GM12878 (cell line): Measurements from ENCODE around the gene NUCB1. TPM values are rescaled to one million over a fixed set of nuclear protein-coding genes. Genes with fewer than 3 reads are reported as not detected.

Experiments
- ATAC-seq: fragments of 200-7000 bp; cut with Tn5 transposase; 3 replicates; pipeline ENCODE4 v1.9.1; 2020; ENCODE audit warnings: mild to moderate bottlenecking, moderate library complexity
- BruUV-seq: library from RNA; stranded (reverse); fragments of 400-500 nt; replicated peaks from 2 replicates; lab custom pipeline; 2021; lab: Mats Ljungman, UMichigan
- CTCF ChIA-PET: fragments of 300-600 bp; sonication (Branson Sonifier 250); formaldehyde crosslinking; extraction: SDS; loops from one replicate; lab custom pipeline; 2021; ENCODE audit warnings: inconsistent platforms; lab: Yijun Ruan, JAX
- POLR2A ChIA-PET: fragments of 350-600 bp; formaldehyde crosslinking; extraction: SDS; loops from one replicate; lab custom pipeline; 2021; ENCODE audit warnings: inconsistent platforms; lab: Charles Lee
- RAD21 ChIA-PET: fragments of 300-600 bp; sonication (Branson Sonifier 250); formaldehyde crosslinking; loops from one replicate; lab custom pipeline; 2023; ENCODE audit warnings: antibody characterized with exemption; ENCODE audit not compliant: unreplicated experiment; lab: Charles Lee
- SMC1A ChIA-PET: fragments of 300-600 bp; sonication (Branson Sonifier 250); formaldehyde crosslinking; loops from one replicate; lab custom pipeline; 2023; ENCODE audit not compliant: unreplicated experiment, uncharacterized antibody; lab: Charles Lee
- DNase-seq: peaks from one replicate; pipeline ENCODE4 v3.0.0-alpha.2; 2011; ENCODE audit warnings: low read depth, low spot score
- FAIRE-seq: peaks from 3 replicates; lab custom pipeline; 2011; peaks lifted over from hg19 to GRCh38; lab: Jason Lieb, UNC
- H2AFZ ChIP-seq: 2 replicates; pipeline ENCODE4 v1.6.0; 2011; ENCODE audit warnings: low read depth, low read length, control low read depth; ENCODE audit not compliant: control insufficient read depth
- H3K27ac ChIP-seq: 2 replicates; pipeline ENCODE4 v1.5.1; 2011; ENCODE audit warnings: control low read depth; ENCODE audit not compliant: control insufficient read depth, insufficient read depth
- H3K27me3 ChIP-seq, 2 experiments: replicated peaks in 1 of 2; 2 replicates each; pipeline versions ENCODE4 v1.6.0 to v1.6.1; 2011; ENCODE audit warnings: low read length in 1 of 2; ENCODE audit not compliant: control insufficient read depth in 2 of 2, insufficient read depth in 2 of 2
- H3K36me3 ChIP-seq, 2 experiments: 2 replicates each; pipeline ENCODE4 v1.5.1; 2011; ENCODE audit warnings: low read length in 1 of 2; ENCODE audit not compliant: control insufficient read depth in 2 of 2, insufficient read depth in 2 of 2
- H3K4me1 ChIP-seq: 2 replicates; pipeline ENCODE4 v1.6.1; 2011; ENCODE audit warnings: mild to moderate bottlenecking, low read length, moderate library complexity, mixed read lengths; ENCODE audit not compliant: control insufficient read depth, insufficient read depth
- H3K4me2 ChIP-seq: 2 replicates; pipeline ENCODE4 v1.6.0; 2011; ENCODE audit warnings: control low read depth; ENCODE audit not compliant: control insufficient read depth, insufficient read depth
- H3K4me3 ChIP-seq: fragments of 200-600 bp; sonication (generic); 2 replicates; pipeline ENCODE4 v1.5.1; 2016
- H3K79me2 ChIP-seq: 2 replicates; pipeline ENCODE4 v1.6.0; 2011; ENCODE audit warnings: low read length; ENCODE audit not compliant: control insufficient read depth, insufficient read depth
- H3K9ac ChIP-seq: 2 replicates; pipeline ENCODE4 v1.8.0; 2011; ENCODE audit warnings: low read length, control low read depth, mixed read lengths; ENCODE audit not compliant: control insufficient read depth, insufficient read depth
- H3K9me3 ChIP-seq: replicated peaks from 3 replicates; pipeline ENCODE4 v1.5.1; 2011; ENCODE audit warnings: mild to moderate bottlenecking, low read length; ENCODE audit not compliant: control insufficient read depth, insufficient read depth
- H4K20me1 ChIP-seq: 2 replicates; pipeline ENCODE4 v1.6.0; 2011; ENCODE audit not compliant: control insufficient read depth, insufficient read depth
- BACH1 ChIP-seq: fragments of 450-650 bp; IDR thresholded peaks from 2 replicates; pipeline ENCODE4 v1.6.1; 2017; ENCODE audit warnings: mild to moderate bottlenecking, borderline replicate concordance
- BHLHE40 ChIP-seq, 2 experiments: fragments of 450-650 bp in 1 of 2; IDR thresholded peaks; 2 replicates each; pipeline ENCODE4 v1.6.1; 2011 to 2017; ENCODE audit warnings: low read depth in 2 of 2, borderline replicate concordance in 1 of 2, improper control_type of control experiment in 1 of 2, low read length in 1 of 2, mild to moderate bottlenecking in 1 of 2
- CHD4 ChIP-seq: fragments of 200-600 bp; sonication (generic); IDR thresholded peaks from 2 replicates; pipeline ENCODE4 v1.6.1; 2016; ENCODE audit warnings: mild to moderate bottlenecking
- ETV6 ChIP-seq, 2 experiments: fragments of 450-650 bp in 1 of 2; IDR thresholded peaks in 1 of 2; conservative IDR thresholded peaks in 1 of 2; 2 replicates each; pipeline ENCODE4 v1.6.1; 2014; ENCODE audit warnings: antibody characterized with exemption in 1 of 2, borderline replicate concordance in 1 of 2, low read depth in 1 of 2, mild to moderate bottlenecking in 1 of 2, moderate library complexity in 1 of 2
- GATAD2B ChIP-seq: fragments of 450-650 bp; conservative IDR thresholded peaks from 2 replicates; pipeline ENCODE4 v1.6.1; 2017; ENCODE audit warnings: low read depth, mild to moderate bottlenecking, moderate library complexity
- SREBF1 ChIP-seq: IDR thresholded peaks from 2 replicates; pipeline ENCODE4 v1.6.1; 2012; ENCODE audit warnings: mild to moderate bottlenecking, low read length
- ZNF207 ChIP-seq: fragments of 450-650 bp; IDR thresholded peaks from 2 replicates; pipeline ENCODE4 v1.6.1; 2014; ENCODE audit warnings: antibody characterized with exemption, mild to moderate bottlenecking, borderline replicate concordance
- WGBS: methylation state at CpG from one replicate; pipeline ENCODE4 v1.1.6; 2016; ENCODE audit warnings: low lambda C conversion rate; ENCODE audit not compliant: insufficient replicate concordance, insufficient coverage; ENCODE audit errors: missing lambda C conversion rate; 5-methylcytosine and 5-hydroxymethylcytosine counted together
- in situ Hi-C: fragments of 300-500 bp; cut with MboI; formaldehyde crosslinking; loops from 9 replicates; pipeline ENCODE4 v1.14.3; 2018; ENCODE audit warnings: mixed read lengths
- intact Hi-C: fragments of 100-400 bp; cut with micrococcal nuclease; formaldehyde crosslinking; loops from one replicate; pipeline ENCODE4 v1.14.2; 2022; ENCODE audit not compliant: unreplicated experiment
- polyA plus RNA-seq, 11 experiments: library from polyadenylated mRNA; depleted of rRNA in 4 of 11; unstranded in 6 of 11; stranded (reverse) in 5 of 11; fragments of >200 nt; fragmentation: Nextera tagmentation in 4 of 11; fragmentation: Illumina TruSeq in 1 of 11; extraction: Ambion mirVana in 4 of 11; extraction: Trizol in 1 of 11; gene quantifications; 1 replicate in 1 of 11; 2 replicates in 10 of 11; pipeline versions ENCODE4 v1.2.1 to v1.2.3, GENCODE V29; 2011 to 2016; ENCODE audit warnings: inconsistent platforms in 2 of 11, missing spikeins in 2 of 11, low read depth in 1 of 11
- total RNA-seq, 4 experiments: library from RNA; depleted of rRNA in 3 of 4; stranded (reverse); fragments of >200 nt in 3 of 4; fragmentation: Illumina TruSeq in 1 of 4; extraction: Trizol in 1 of 4; gene quantifications; 2 replicates each; pipeline versions ENCODE4 v1.2.1 to v1.2.3, GENCODE V29; 2013 to 2021
- TF ChIP-seq, protein P1 (sequence below): fragments of 450-650 bp; IDR thresholded peaks from 2 replicates; pipeline ENCODE4 v1.6.1; 2016; ENCODE audit warnings: mild to moderate bottlenecking, moderate library complexity, borderline replicate concordance
- TF ChIP-seq, protein P2 (sequence below): fragments of 150-350 bp; IDR thresholded peaks from 2 replicates; pipeline ENCODE4 v1.6.1; 2016; ENCODE audit warnings: low read depth, low read length
- TF ChIP-seq, protein P3 (sequence below): IDR thresholded peaks from 2 replicates; pipeline ENCODE4 v1.6.1; 2012; ENCODE audit warnings: mild to moderate bottlenecking, low read depth, low read length

NUCB1 gene
- total and polyA plus RNA-seq, 10 of the 15 experiments (the other 5 are each of a cell fraction or from before 2014, with no cell fraction given) = 1.8 to 112 (median 44.5) TPM

DNA sequence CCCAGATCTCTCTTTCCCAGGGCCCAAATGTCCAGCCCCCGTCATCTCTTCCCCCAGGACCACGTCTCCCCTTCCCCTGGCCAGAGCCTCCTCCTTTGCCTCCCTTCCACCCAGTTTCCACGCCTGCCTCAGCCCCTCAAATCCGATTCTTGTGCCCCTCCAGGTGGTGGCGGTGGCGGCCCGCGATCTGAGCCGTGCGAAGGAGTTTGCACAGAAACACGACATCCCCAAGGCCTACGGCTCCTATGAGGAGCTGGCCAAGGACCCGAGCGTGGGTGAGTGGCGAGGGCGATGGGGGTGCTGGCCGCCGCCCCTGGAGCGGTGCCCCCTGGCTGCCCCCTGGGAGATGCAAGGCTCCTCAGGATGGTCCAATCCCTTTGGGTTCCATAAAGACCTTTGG lies 34.7 kb downstream of the NUCB1 start:
- Histone ChIP-seq H3K36me3 (no peaks in the 10 kb centered on the region), H3K27me3 (0 out of 4 replicates have a peak, but pooled peaks cover 0 to 1% of the 10 kb centered on the region in 2 experiments), H3K9ac (no peak overlapping the region), H3K27ac (no peak overlapping the region), H3K4me1 (peaks cover 7% of the 10 kb centered on the region; the same call in 1 of the 2 replicates), H3K79me2 (no peaks in the 10 kb centered on the region), H3K9me3 (no peaks in the 10 kb centered on the region), H2AFZ (no peak overlapping the region), H3K4me3 (no peak overlapping the region), H3K4me2 (no peak overlapping the region), H4K20me1 (no peaks in the 10 kb centered on the region)
- FAIRE-seq = no peak
- no peak for DNase-seq
- intact Hi-C loops (no loop called here), in situ Hi-C loops (no loop called here)
- BruUV-seq = no TSS peak
- 86% methylated on average over 17 of the region's 19 CpGs for WGBS
- ChIA-PET CTCF (interaction anchor here (1.7 kb wide), 1 partner anchor 35 kb away, joined by 4 read pairs; no protein-coding TSS in a partner anchor), POLR2A (no interaction called here), RAD21 (no interaction called here), SMC1A (no interaction called here)
- no peak for ATAC-seq
- no peak for TF ChIP-seq BACH1
- no peak for TF ChIP-seq BHLHE40 (IDR thresholded peaks at IDR 0.05; ENCODE audit: borderline replicate concordance in 1 of 2, low read depth in 2 of 2, low read length in 1 of 2)
- no peak for TF ChIP-seq GATAD2B
- TF ChIP-seq, protein P1, sequence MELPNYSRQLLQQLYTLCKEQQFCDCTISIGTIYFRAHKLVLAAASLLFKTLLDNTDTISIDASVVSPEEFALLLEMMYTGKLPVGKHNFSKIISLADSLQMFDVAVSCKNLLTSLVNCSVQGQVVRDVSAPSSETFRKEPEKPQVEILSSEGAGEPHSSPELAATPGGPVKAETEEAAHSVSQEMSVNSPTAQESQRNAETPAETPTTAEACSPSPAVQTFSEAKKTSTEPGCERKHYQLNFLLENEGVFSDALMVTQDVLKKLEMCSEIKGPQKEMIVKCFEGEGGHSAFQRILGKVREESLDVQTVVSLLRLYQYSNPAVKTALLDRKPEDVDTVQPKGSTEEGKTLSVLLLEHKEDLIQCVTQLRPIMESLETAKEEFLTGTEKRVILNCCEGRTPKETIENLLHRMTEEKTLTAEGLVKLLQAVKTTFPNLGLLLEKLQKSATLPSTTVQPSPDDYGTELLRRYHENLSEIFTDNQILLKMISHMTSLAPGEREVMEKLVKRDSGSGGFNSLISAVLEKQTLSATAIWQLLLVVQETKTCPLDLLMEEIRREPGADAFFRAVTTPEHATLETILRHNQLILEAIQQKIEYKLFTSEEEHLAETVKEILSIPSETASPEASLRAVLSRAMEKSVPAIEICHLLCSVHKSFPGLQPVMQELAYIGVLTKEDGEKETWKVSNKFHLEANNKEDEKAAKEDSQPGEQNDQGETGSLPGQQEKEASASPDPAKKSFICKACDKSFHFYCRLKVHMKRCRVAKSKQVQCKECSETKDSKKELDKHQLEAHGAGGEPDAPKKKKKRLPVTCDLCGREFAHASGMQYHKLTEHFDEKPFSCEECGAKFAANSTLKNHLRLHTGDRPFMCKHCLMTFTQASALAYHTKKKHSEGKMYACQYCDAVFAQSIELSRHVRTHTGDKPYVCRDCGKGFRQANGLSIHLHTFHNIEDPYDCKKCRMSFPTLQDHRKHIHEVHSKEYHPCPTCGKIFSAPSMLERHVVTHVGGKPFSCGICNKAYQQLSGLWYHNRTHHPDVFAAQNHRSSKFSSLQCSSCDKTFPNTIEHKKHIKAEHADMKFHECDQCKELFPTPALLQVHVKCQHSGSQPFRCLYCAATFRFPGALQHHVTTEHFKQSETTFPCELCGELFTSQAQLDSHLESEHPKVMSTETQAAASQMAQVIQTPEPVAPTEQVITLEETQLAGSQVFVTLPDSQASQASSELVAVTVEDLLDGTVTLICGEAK = no peak
- TF ChIP-seq ETV6 (conservative IDR thresholded peaks at IDR 0.05 in 1 of 2, IDR thresholded peaks at IDR 0.05 in 1 of 2; ENCODE audit: borderline replicate concordance in 1 of 2, low read depth in 1 of 2) = no peak
- no peak for TF ChIP-seq ZNF207
- no peak for TF ChIP-seq SREBF1
- TF ChIP-seq, protein P2, sequence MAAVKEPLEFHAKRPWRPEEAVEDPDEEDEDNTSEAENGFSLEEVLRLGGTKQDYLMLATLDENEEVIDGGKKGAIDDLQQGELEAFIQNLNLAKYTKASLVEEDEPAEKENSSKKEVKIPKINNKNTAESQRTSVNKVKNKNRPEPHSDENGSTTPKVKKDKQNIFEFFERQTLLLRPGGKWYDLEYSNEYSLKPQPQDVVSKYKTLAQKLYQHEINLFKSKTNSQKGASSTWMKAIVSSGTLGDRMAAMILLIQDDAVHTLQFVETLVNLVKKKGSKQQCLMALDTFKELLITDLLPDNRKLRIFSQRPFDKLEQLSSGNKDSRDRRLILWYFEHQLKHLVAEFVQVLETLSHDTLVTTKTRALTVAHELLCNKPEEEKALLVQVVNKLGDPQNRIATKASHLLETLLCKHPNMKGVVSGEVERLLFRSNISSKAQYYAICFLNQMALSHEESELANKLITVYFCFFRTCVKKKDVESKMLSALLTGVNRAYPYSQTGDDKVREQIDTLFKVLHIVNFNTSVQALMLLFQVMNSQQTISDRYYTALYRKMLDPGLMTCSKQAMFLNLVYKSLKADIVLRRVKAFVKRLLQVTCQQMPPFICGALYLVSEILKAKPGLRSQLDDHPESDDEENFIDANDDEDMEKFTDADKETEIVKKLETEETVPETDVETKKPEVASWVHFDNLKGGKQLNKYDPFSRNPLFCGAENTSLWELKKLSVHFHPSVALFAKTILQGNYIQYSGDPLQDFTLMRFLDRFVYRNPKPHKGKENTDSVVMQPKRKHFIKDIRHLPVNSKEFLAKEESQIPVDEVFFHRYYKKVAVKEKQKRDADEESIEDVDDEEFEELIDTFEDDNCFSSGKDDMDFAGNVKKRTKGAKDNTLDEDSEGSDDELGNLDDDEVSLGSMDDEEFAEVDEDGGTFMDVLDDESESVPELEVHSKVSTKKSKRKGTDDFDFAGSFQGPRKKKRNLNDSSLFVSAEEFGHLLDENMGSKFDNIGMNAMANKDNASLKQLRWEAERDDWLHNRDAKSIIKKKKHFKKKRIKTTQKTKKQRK = no peak
- TF ChIP-seq CHD4 = no peak
- TF ChIP-seq, protein P3, sequence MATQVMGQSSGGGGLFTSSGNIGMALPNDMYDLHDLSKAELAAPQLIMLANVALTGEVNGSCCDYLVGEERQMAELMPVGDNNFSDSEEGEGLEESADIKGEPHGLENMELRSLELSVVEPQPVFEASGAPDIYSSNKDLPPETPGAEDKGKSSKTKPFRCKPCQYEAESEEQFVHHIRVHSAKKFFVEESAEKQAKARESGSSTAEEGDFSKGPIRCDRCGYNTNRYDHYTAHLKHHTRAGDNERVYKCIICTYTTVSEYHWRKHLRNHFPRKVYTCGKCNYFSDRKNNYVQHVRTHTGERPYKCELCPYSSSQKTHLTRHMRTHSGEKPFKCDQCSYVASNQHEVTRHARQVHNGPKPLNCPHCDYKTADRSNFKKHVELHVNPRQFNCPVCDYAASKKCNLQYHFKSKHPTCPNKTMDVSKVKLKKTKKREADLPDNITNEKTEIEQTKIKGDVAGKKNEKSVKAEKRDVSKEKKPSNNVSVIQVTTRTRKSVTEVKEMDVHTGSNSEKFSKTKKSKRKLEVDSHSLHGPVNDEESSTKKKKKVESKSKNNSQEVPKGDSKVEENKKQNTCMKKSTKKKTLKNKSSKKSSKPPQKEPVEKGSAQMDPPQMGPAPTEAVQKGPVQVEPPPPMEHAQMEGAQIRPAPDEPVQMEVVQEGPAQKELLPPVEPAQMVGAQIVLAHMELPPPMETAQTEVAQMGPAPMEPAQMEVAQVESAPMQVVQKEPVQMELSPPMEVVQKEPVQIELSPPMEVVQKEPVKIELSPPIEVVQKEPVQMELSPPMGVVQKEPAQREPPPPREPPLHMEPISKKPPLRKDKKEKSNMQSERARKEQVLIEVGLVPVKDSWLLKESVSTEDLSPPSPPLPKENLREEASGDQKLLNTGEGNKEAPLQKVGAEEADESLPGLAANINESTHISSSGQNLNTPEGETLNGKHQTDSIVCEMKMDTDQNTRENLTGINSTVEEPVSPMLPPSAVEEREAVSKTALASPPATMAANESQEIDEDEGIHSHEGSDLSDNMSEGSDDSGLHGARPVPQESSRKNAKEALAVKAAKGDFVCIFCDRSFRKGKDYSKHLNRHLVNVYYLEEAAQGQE = no peak
